ENCODE measurements around the gene CRIP1. TPM values are rescaled to one million over a fixed set of nuclear protein-coding genes. Genes with fewer than 3 reads are reported as not detected.

CRIP1 gene
- total and polyA plus RNA-seq, 12 donors, result 34.0 to 170 (median 56.0) TPM

GRCh38 chr14:105527826-105528585 is 41.3 kb downstream of the CRIP1 start:
- peak; percentile 72 to 95 (median 90) for TF ChIP-seq CTCF (IDR thresholded peaks at IDR 0.05)
- H3K9me3 ChIP-seq, result no peaks in the 10 kb centered on the region
- H3K36me3 ChIP-seq, result no peaks in the 10 kb centered on the region
- peak; percentile 66 to 84 (median 75) for ATAC-seq
- H3K27me3 ChIP-seq, result peaks cover 0 to 62% (median 0%) of the 10 kb centered on the region in 7 donors
- intact Hi-C loops (cut with DNase I), result loop anchor here in 9 of 10 donors (1.0 to 10.0 kb wide), 8 partner anchors 36 to 315 kb away; partner anchors contain the start of gene TEDC1 (in 2 of the 9)
- H3K4me3 ChIP-seq, result peak overlapping the region; percentile 29 to 83 (median 69)
- WGBS, 2 donors, result 10% methylated on average over 59 to 67 of the region's 67 CpGs
- H3K4me1 ChIP-seq, result peaks cover 11 to 38% (median 30%) of the 10 kb centered on the region in 9 donors
- peak; percentile 80 to 85 for DNase-seq
- peak overlapping the region in 9 of 10 donors; percentile 30 to 83 (median 71) for H3K27ac ChIP-seq

GRCh38 chr14:105528586-105529318 is 42.1 kb downstream of the CRIP1 start:
- TF ChIP-seq CTCF (IDR thresholded peaks at IDR 0.05), result peak in 2 of 9 donors; percentile 7 to 29
- 16 to 18% methylated on average over 78 to 89 of the region's 89 CpGs for WGBS, 2 donors
- intact Hi-C loops (cut with DNase I), result loop anchor here in 8 of 10 donors (2.0 to 10.0 kb wide), 7 partner anchors 36 to 161 kb away; partner anchors contain the start of gene TEDC1 (in 2 of the 8)
- ATAC-seq, result peak in 3 of 8 donors; percentile 2 to 8 (median 3)
- Histone ChIP-seq H3K9me3 (no peaks in the 10 kb centered on the region), H3K36me3 (no peaks in the 10 kb centered on the region), H3K4me3 (peak overlapping the region; percentile 29 to 83 (median 69)), H3K27ac (peak overlapping the region in 4 of 10 donors; percentile 71 to 83 (median 80)), H3K27me3 (peaks cover 0 to 62% (median 0%) of the 10 kb centered on the region in 7 donors), H3K4me1 (peaks cover 11 to 38% (median 30%) of the 10 kb centered on the region in 9 donors)
- no peak for DNase-seq

GRCh38 chr14:105529319-105529568 is 42.6 kb downstream of the CRIP1 start:
- Histone ChIP-seq H3K27me3 (peaks cover 0 to 58% (median 0%) of the 10 kb centered on the region in 7 donors), H3K27ac (peak overlapping the region in 1 of 10 donors; percentile 28), H3K4me3 (peak overlapping the region; percentile 14 to 83 (median 69)), H3K4me1 (peaks cover 11 to 38% (median 30%) of the 10 kb centered on the region in 9 donors), H3K9me3 (no peaks in the 10 kb centered on the region), H3K36me3 (no peaks in the 10 kb centered on the region)
- 33 to 45% methylated on average over 24 of the region's 24 CpGs for WGBS, 2 donors
- no peak for TF ChIP-seq CTCF (IDR thresholded peaks at IDR 0.05)
- DNase-seq, result no peak
- intact Hi-C loops (cut with DNase I), result loop anchor here in 8 of 10 donors (2.0 to 10.0 kb wide), 7 partner anchors 37 to 162 kb away; partner anchors contain the start of gene TEDC1 (in 2 of the 8)
- ATAC-seq, result no peak
